ENCODE data around the gene G6PC1.
"Not testable (repeated sequence)": the region's sequence is repeated elsewhere in the genome, so short reads cannot be mapped to it uniquely, and the experiment has no call there.

The G6PC1 gene

GRCh38 chr17:42868338-42868737 lies 32.3 kb upstream of the G6PC1 start:
- no peak overlapping the region for H3K4me3 ChIP-seq (ENCODE audit: low read length)
- TF ChIP-seq, protein P1, sequence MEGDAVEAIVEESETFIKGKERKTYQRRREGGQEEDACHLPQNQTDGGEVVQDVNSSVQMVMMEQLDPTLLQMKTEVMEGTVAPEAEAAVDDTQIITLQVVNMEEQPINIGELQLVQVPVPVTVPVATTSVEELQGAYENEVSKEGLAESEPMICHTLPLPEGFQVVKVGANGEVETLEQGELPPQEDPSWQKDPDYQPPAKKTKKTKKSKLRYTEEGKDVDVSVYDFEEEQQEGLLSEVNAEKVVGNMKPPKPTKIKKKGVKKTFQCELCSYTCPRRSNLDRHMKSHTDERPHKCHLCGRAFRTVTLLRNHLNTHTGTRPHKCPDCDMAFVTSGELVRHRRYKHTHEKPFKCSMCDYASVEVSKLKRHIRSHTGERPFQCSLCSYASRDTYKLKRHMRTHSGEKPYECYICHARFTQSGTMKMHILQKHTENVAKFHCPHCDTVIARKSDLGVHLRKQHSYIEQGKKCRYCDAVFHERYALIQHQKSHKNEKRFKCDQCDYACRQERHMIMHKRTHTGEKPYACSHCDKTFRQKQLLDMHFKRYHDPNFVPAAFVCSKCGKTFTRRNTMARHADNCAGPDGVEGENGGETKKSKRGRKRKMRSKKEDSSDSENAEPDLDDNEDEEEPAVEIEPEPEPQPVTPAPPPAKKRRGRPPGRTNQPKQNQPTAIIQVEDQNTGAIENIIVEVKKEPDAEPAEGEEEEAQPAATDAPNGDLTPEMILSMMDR (conservative IDR thresholded peaks at IDR 0.05; ENCODE audit: low read length), result no peak
- no peak for DNase-seq (ENCODE audit: low read depth)

DNA sequence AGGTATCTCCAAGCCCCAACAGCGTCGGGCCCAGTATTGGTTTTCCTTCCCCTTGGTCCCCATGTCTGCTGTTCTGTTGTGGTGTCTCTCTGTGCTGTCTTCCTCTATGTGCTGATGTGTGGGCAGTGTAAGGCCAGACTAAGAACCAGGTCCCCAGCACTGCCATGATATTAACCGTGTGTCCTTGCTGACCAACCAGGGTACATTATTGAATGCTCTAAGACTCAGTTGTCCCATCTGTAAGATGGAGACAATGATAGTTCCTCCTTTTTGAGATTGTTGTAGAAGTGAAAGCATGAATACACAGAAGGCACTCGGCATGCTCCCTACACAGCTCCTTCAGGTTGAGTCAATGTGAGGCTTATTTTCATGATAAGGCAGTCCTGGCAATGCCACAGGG lies 29.0 kb upstream of the G6PC1 start:
- H3K4me3 ChIP-seq (ENCODE audit: low read length), result no peak overlapping the region
- DNase-seq (ENCODE audit: low read depth), result no peak
- TF ChIP-seq, protein P1 (conservative IDR thresholded peaks at IDR 0.05; ENCODE audit: low read length), result no peak

DNA sequence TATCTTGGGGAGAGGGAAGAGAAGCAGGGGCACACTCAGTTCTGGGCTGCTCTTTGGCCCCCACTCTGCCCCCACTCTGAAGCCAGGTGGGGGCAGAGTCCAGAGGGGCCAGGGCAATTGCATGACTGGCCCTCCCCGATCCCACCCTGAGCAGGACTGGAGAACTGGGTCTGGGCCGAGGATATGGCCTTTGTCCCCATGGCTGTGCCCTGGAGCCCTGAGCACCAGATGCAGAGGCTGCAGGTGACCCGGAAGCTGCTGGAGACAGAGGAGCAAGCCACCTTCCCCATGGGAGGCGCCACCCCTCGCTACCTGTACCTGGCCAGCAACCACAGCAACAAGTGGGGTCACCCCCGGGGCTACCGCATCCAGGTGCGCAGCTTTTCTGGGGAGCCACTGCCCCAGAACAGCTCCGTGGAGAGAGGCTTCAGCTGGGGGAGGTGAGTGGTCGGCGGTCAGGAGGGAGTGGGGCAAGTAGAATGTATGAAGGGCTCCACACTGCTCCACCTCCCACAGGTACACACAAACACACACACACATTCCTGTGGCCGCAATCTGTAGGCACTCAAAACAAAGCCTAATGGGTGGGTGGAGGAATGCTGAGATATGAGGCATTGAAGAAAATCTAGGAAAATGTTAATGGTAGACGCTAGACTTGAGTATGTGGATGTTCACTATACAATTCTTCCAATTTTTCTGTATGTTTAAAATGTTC lies 28.2 kb upstream of the G6PC1 start:
- H3K4me3 ChIP-seq (ENCODE audit: low read length), result no peak overlapping the region
- DNase-seq (ENCODE audit: low read depth), result no peak
- TF ChIP-seq, protein P1 (conservative IDR thresholded peaks at IDR 0.05; ENCODE audit: low read length), result no peak

GRCh38 chr17:42873315-42873714 lies 27.3 kb upstream of the G6PC1 start:
- H3K4me3 ChIP-seq (ENCODE audit: low read length), result no peak overlapping the region
- DNase-seq (ENCODE audit: low read depth), result no peak
- TF ChIP-seq, protein P1 (conservative IDR thresholded peaks at IDR 0.05; ENCODE audit: low read length), result no peak

DNA sequence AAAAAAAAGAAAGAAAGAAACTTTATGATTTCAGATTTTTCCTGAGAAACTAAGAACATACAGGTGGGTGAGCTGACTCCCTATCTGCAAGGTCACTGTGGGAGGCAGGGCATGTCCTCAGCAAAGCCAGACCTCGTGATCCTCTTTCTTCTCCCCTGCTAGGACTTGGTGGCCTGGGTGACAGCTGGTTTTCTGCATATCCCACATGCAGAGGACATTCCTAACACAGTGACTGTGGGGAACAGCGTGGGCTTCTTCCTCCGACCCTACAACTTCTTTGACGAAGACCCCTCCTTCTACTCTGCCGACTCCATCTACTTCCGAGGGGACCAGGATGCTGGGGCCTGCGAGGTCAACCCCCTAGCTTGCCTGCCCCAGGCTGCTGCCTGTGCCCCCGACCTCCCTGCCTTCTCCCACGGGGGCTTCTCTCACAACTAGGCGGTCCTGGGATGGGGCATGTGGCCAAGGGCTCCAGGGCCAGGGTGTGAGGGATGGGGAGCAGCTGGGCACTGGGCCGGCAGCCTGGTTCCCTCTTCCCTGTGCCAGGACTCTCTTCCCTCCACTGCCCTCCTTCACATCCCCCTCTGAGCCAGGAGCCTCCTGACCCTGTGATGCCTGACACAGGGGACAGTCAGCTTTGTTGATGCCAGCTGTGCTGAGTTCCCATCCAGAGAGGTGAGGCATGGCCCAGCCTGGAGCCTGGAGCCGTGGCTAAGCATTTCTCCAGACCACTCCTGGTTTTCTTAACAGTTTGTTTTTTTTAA lies 26.5 kb upstream of the G6PC1 start:
- H3K4me3 ChIP-seq (ENCODE audit: low read length); DNase-seq (ENCODE audit: low read depth): not testable (repeated sequence)

DNA sequence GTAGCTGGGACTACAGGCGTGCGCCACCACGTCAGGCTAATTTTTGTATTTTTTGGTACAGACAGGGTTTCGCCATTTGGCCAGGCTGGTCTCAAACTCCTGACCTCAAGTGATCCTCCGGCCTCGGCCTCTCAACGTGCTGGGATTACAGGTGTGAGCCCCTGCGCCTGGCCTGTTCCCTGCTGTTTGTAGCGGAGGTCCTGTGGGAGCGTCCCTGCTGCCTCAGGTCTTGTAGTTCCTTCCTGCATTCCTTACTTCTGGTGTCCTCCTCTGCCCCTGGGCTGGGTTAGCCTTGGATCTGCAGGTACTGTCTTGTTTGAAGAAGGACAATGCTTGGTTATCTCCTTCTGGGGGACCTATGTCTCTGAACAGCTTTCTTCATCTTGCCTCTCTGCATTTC lies 23.6 kb upstream of the G6PC1 start:
- no peak for DNase-seq (ENCODE audit: low read depth)
- H3K4me3 ChIP-seq (ENCODE audit: low read length), result no peak overlapping the region
- TF ChIP-seq, protein P1 (conservative IDR thresholded peaks at IDR 0.05; ENCODE audit: low read length), result no peak

DNA sequence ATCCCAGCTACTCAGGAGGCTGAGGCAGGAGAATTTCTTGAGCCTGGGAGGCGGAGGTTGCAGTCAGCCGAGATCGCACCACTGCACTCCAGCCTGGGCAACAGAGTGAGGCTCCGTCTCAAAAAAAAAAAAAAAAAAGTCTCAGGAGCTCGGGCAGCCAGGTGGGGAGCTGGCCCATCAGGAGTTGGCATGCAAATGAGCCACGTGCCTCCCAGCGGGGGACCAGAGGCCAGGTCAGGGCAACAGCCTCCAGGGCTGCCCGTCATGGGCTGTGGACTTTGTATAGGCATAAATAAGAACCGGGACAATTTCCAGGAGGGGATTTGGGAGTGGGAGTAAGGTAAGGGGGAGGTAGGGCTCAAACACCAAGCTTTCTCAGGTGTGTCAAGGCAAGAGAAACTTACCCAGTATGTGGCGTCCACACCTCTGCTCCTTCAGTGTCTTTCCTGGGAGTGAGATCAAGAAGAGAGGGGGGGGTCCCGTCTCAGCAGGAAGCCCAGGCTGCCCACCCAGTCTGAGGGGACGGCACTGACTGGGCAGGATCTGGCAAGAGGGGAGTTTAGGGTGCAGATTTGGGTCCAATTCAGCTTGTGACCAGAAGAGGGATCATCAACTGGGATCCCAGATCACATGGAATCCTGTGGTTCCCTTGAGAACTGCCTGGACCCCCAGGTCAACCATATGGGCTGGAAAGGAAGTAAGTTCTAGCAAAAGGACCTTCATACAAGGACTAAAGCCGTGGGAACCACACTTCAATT lies 22.3 kb upstream of the G6PC1 start:
- no peak for DNase-seq (ENCODE audit: low read depth)
- TF ChIP-seq, protein P1 (conservative IDR thresholded peaks at IDR 0.05; ENCODE audit: low read length), result no peak
- no peak overlapping the region for H3K4me3 ChIP-seq (ENCODE audit: low read length)

Data from AG10803 (cell line).